Lower lobe of right lung (tissue), 2 donors: Measurements from ENCODE around the gene SPANXC. TPM values are rescaled to one million over a fixed set of nuclear protein-coding genes. Genes with fewer than 3 reads are reported as not detected.
A peak's percentile ranks its signal among the peaks of the same experiment; 100 is the strongest.
"Not testable (repeated sequence)": the region's sequence is repeated elsewhere in the genome, so short reads cannot be mapped to it uniquely, and the experiment has no call there.

Experiments used
- ATAC-seq, 2 donors: fragments of 200-7000 bp; cut with Tn5 transposase; one replicate each; pipeline ENCODE4 v1.9.1; 2020 to 2022; ENCODE audit warnings: mild to moderate bottlenecking in 2 of 2, moderate library complexity in 2 of 2
- DNase-seq: peaks from one replicate; pipeline ENCODE4 v3.0.0-alpha.2; 2020
- H3K27ac ChIP-seq: fragments of 200-600 bp; one replicate; pipeline ENCODE4 v1.8.0; 2022
- H3K27me3 ChIP-seq: fragments of 200-600 bp; one replicate; pipeline ENCODE4 v1.8.0; 2022; ENCODE audit warnings: low read depth
- H3K36me3 ChIP-seq: fragments of 200-600 bp; one replicate; pipeline ENCODE4 v1.8.0; 2022; ENCODE audit warnings: mild to moderate bottlenecking
- H3K4me1 ChIP-seq: fragments of 200-600 bp; one replicate; pipeline ENCODE4 v1.8.0; 2022
- H3K4me3 ChIP-seq: fragments of 200-600 bp; one replicate; pipeline ENCODE4 v1.8.0; 2022; ENCODE audit warnings: mild to moderate bottlenecking
- H3K9me3 ChIP-seq: fragments of 200-600 bp; one replicate; pipeline ENCODE4 v1.8.0; 2022
- CTCF ChIP-seq: fragments of 200-600 bp; IDR thresholded peaks from one replicate; pipeline ENCODE4 v1.8.0; 2022; ENCODE audit warnings: antibody characterized with exemption, mild to moderate bottlenecking
- intact Hi-C: fragments of 100-400 bp; cut with DNase I; formaldehyde crosslinking; loops from one replicate; pipeline ENCODE4 v1.11.0; 2022
- long read RNA-seq: library from polyadenylated mRNA; unstranded; transcript quantifications from one replicate; pipeline ENCODE4 v2.0.0, GENCODE V29; 2021
- total RNA-seq: library from RNA; stranded (reverse); fragmentation: NEBNext Ultra II Directional; extraction: Animal tissue kit (Norgen Biotek cat#: 25700); gene quantifications from one replicate; pipeline ENCODE4 v1.2.1, GENCODE V29; 2021
- donor health status: DM: no; HTN: yes; CAD: no; lungs with severe emphysema.

The SPANXC gene
- total RNA-seq: not detected
- long read RNA-seq: 0 reads

GRCh38 chrX:141242417-141242816 lies at the start of gene SPANXC:
Gene SPANXC, minus strand, starts transcription at chrX:141242517. Its CDS starts 60 bp downstream, at chrX:141242457.
- H3K27ac ChIP-seq, ATAC-seq, DNase-seq, H3K4me3 ChIP-seq, intact Hi-C loops, H3K27me3 ChIP-seq, H3K4me1 ChIP-seq, H3K36me3 ChIP-seq, H3K9me3 ChIP-seq: not testable (repeated sequence)

- no peaks in the 10 kb centered on the region for H3K27me3 ChIP-seq
- no peak for ATAC-seq
- no peak for DNase-seq
- H3K27ac ChIP-seq: no peak overlapping the region
- H3K9me3 ChIP-seq: no peaks in the 10 kb centered on the region
- H3K4me1 ChIP-seq: no peaks in the 10 kb centered on the region
- no peak overlapping the region for H3K4me3 ChIP-seq
- intact Hi-C loops: no loop called here
- H3K36me3 ChIP-seq: no peaks in the 10 kb centered on the region
- no peak for TF ChIP-seq CTCF
These were observed 37.2 kb upstream of the SPANXC start for GRCh38 chrX:141279476-141279875.

GRCh38 chrX:141278306-141278705 lies 36.0 kb upstream of the SPANXC start:
- intact Hi-C loops: no loop called here
- H3K4me1 ChIP-seq: no peaks in the 10 kb centered on the region
- ATAC-seq: peak in 1 of 2 donors; percentile 61
- DNase-seq: no peak
- peak; percentile 44 for TF ChIP-seq CTCF
- H3K27ac ChIP-seq: no peak overlapping the region
- no peak overlapping the region for H3K4me3 ChIP-seq
- no peaks in the 10 kb centered on the region for H3K36me3 ChIP-seq
- H3K27me3 ChIP-seq: no peaks in the 10 kb centered on the region
- H3K9me3 ChIP-seq: no peaks in the 10 kb centered on the region

GRCh38 chrX:141258080-141258479 lies 15.8 kb upstream of the SPANXC start:
- Histone ChIP-seq H3K36me3 (no peaks in the 10 kb centered on the region), H3K4me3 (no peak overlapping the region), H3K4me1 (no peaks in the 10 kb centered on the region), H3K27me3 (no peaks in the 10 kb centered on the region), H3K27ac (no peak overlapping the region), H3K9me3 (no peaks in the 10 kb centered on the region)
- ATAC-seq (no peak), DNase-seq (no peak)
- intact Hi-C loops: no loop called here
- TF ChIP-seq CTCF: no peak

GRCh38 chrX:141221611-141222010 lies 20.7 kb downstream of the SPANXC start:
- H3K4me1 ChIP-seq: no peaks in the 10 kb centered on the region
- H3K27ac ChIP-seq: no peak overlapping the region
- TF ChIP-seq CTCF: no peak
- H3K4me3 ChIP-seq: no peak overlapping the region
- intact Hi-C loops: no loop called here
- ATAC-seq (no peak), DNase-seq (no peak)
- H3K27me3 ChIP-seq: no peaks in the 10 kb centered on the region
- H3K36me3 ChIP-seq: no peaks in the 10 kb centered on the region
- no peaks in the 10 kb centered on the region for H3K9me3 ChIP-seq

- no peak for TF ChIP-seq CTCF
- Histone ChIP-seq H3K4me1 (no peaks in the 10 kb centered on the region), H3K27me3 (no peaks in the 10 kb centered on the region), H3K36me3 (no peaks in the 10 kb centered on the region), H3K9me3 (no peaks in the 10 kb centered on the region), H3K27ac (no peak overlapping the region), H3K4me3 (no peak overlapping the region)
- DNase-seq (no peak), ATAC-seq (no peak)
- intact Hi-C loops: no loop called here
These were observed 21.8 kb downstream of the SPANXC start for GRCh38 chrX:141220342-141221008.
